Measurements from ENCODE around the gene PADI2. TPM values are rescaled to one million over a fixed set of nuclear protein-coding genes. Genes with fewer than 3 reads are reported as not detected.
"Not testable (repeated sequence)": the region's sequence is repeated elsewhere in the genome, so short reads cannot be mapped to it uniquely, and the experiment has no call there.

Gene PADI2
- total RNA-seq, 1 donor from 2014 or later = 0.41 TPM

DNA sequence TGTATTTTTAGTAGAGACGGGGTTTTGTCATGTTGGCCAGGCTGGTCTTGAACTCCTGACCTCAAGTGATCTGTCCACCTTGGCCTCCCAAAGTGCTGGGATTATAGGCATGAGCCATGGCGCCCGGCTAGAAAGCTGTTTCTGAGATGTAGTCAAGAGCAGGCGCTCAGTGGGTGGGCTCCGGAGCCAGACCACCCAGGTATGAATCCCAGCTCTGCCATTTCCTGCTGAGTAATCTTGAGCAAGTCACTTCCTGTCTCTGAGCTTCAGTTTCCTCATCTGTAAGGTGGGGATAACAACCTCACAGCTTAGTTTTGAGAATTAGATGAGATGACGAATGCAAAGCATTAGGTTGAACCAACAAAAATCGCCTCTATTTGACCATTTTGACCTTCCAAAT lies 56.5 kb downstream of the PADI2 start:
- FAIRE-seq; DNase-seq (ENCODE audit: low spot score in 2 of 2): not testable (repeated sequence)

GRCh38 chr1:17061892-17062291 lies 57.4 kb downstream of the PADI2 start:
- DNase-seq (ENCODE audit: low spot score in 2 of 2) (no peak), FAIRE-seq (no peak)

DNA sequence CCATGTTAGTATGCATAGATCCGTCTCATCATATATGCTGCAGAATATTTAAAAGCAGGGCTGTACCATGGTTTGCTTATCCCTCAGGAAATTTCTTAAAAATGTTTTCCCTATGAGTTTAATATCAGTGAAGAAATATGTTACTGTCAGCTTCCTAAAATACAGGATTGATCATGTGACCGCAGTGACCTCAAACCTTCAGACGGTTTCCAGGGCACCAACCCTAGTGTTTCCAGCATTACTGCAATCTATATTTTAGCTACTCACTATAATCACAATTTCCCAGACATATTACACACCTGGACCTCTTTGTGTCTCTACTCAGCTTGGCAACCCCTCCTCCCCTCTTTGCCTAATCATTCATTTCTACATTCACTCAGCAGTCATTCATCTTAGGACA lies 57.8 kb downstream of the PADI2 start:
- DNase-seq (ENCODE audit: low spot score in 2 of 2) (no peak), FAIRE-seq (no peak)

GRCh38 chr1:17060306-17060749 lies 58.9 kb downstream of the PADI2 start:
- no peak for DNase-seq (ENCODE audit: low spot score in 2 of 2)
- no peak for FAIRE-seq

DNA sequence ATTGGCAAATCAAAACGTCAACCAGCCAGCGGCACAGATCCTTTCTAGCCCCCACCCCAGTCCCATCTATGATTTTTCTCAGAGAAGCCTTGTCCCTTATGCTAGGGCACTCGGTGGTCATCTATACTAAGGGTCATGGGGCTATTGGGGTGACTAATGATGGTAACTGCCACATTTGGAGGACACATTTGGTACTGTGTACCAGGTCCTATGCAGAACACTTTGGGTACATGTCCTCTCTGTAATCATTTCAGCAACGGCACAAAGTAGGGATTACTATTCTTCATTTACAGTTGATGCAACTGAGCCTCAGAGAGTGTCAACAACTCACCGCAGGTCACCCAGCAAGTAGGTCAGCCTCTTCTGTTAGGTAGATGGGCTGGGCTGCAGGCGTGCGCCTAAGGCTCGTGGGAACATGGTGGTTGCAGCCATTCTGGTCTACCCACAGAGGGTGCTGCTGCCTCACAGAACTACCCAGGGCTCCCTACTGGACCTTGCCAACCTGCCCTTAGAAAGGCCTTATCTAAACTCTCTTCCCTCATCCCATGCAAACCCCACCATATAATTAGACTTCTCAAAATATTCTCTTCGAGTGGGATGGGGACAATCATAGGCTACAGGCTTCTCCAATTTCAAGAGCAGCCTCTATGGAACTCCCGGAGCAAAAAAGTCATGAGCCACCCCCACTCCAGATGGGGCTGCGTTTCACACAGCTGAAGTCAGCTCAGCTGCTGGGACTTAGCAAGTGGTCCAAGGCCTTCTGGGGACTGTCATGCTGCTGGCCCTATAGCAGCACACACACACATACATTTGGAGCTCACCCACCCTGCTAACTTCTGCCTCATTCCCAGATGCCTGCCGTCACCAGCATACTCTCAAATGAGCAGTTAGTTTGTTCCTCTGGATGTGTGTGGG lies 59.6 kb downstream of the PADI2 start:
- peak; percentile 32 to 70 for DNase-seq (ENCODE audit: low spot score in 2 of 2)

GRCh38 chr1:17056551-17056950 lies 62.7 kb downstream of the PADI2 start:
- no peak for FAIRE-seq
- no peak for DNase-seq (ENCODE audit: low spot score in 2 of 2)

More for the DNA sequence above, 59.6 kb downstream of the PADI2 start:
- FAIRE-seq = no peak

DNA sequence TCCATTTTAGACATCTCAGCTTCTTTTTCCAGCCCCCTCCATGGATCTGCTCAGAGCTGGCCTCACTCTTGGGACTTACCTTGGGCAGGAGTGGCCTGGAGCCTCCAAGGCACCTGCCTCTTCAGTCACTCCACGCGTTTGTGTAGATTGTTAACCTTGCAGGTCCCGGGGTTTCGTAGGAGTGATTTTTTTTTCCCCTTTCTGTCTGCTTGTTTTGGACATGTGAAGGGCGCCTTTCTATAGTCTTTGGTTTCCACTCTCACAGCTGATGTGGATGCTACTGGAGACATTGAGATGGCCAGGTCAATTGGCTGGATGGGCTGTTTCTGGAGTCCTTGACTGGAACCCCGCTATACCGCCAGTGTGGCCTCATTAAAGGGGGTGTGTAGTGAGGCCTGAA lies 63.5 kb downstream of the PADI2 start:
- no peak for FAIRE-seq
- no peak for DNase-seq (ENCODE audit: low spot score in 2 of 2)

DNA sequence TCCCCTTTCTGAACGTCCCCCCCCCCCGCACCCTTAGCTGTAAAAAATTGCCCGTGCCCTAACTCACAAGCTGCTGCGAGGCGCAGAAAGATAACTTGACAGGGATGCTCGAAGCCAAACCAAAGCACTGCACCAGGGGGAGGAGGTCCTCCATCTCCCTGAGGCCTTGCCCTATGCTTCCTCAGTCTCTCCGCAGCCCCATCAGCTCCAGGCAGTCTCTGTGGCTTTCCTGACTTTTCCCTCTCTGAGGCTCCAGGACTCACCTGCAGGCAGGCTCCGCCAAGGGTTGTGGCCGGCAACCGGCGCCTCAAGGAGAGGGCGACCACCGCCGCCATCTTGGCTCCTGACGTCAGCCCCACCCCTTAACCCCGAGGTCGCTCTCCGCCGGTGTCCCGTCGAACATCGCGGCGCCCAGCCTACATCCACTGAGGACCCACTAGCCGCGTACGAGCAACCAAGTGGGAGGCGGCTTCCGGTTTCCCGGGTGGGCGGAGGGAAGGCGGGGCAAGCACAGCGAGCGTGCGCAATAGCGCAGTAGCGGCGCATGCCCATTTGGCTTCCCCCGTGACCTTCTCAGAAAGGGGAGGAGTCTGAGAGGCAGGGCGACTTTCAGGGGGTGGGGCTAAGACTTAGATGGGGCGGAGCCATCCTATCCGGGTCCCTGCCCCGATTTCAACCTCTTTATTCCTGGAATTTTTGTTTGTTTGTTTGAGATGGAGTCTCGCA lies 65.4 kb downstream of the PADI2 start, which contains the start of gene SDHB:
Gene SDHB (minus strand): TSS at position 348 of the 726 bp plus-strand sequence. CDS start 13 bp downstream, at position 335.
- FAIRE-seq = peak; percentile 94
- DNase-seq (ENCODE audit: low spot score in 2 of 2) = peak; percentile 81 to 97

DNA sequence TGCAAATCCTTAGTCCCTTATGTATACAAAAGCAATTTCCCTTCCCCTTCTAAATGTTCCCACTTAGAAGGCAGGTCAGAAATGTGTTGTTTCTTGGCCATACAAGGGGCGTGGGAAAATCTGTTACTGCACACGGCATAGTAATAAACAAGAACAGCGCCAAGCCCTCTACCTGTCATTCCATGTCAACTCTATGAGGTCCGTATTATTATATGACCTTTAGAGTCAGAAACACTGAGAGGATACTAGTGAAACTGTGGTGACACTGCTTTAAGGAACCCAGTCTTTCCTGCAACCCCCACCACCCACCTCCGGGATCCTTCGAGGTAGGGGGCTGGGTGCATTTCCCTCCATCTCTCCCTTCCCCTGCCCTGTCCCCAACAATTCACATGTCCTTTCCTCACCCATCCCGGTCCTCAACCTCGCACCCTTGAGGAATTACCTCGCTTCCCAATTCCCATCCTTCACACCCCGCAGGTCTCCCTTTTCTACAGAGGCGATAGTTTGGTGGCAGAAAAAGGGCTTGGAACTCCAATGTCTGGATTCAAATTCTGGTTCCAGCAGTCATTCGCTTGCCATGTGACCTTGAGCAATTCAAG lies 66.1 kb downstream of the PADI2 start:
- DNase-seq (ENCODE audit: low spot score in 2 of 2) = no peak
- FAIRE-seq = no peak

- FAIRE-seq = no peak
- no peak for DNase-seq (ENCODE audit: low spot score in 2 of 2)
Measured at GRCh38 chr1:17052641-17053040, 66.6 kb downstream of the PADI2 start.

- FAIRE-seq = no peak
- no peak for DNase-seq (ENCODE audit: low spot score in 2 of 2)
Measured at GRCh38 chr1:17052038-17052437, 67.2 kb downstream of the PADI2 start.

DNA sequence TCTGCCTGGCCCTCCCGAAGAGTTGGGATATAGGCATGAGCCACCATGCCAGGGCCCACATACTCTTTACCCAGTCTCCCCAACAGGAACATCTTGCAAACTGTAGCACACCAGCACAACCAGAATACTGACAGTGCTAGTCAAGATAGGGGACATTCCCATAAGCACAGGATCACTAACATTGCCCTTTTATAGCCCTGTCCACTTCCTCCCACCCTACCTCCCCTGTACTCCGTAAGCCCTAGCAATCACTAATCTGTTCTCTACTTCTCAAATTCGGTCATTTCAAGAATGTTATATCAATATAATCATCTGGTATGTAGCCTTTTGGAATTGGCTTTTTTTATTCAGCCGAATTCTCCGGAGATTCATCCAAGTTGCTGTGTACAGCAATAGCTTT lies 71.3 kb downstream of the PADI2 start:
- FAIRE-seq (no peak), DNase-seq (ENCODE audit: low spot score in 2 of 2) (no peak)

DNA sequence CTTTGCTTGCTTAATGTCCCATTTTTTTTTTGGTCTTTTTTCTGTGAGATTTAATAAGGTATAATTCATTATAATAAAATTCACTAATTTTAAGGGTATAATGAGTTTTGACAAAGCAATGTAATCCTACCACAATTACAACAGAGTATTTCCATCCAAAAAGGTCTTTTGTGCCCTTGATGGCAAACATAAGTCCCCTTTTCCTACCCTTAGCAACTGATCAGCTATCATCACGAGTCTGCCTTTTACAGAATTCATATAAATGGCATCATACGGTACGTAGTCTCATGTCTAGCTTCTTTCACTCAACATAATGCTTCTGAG lies 73.0 kb downstream of the PADI2 start:
- FAIRE-seq = no peak

GRCh38 chr1:17045634-17046333 lies 73.5 kb downstream of the PADI2 start:
- FAIRE-seq (peak; percentile 93), DNase-seq (ENCODE audit: low spot score in 2 of 2) (peak in 1 of 2 donors; percentile 47)

More for the DNA sequence above, 73.0 kb downstream of the PADI2 start:
- DNase-seq (ENCODE audit: low spot score in 2 of 2) = no peak

- FAIRE-seq (no peak), DNase-seq (ENCODE audit: low spot score in 2 of 2) (no peak)
Measured at GRCh38 chr1:17045150-17045549, 74.1 kb downstream of the PADI2 start.

GRCh38 chr1:17043676-17044075 lies 75.6 kb downstream of the PADI2 start:
- DNase-seq (ENCODE audit: low spot score in 2 of 2) = no peak
- FAIRE-seq = no peak

DNA sequence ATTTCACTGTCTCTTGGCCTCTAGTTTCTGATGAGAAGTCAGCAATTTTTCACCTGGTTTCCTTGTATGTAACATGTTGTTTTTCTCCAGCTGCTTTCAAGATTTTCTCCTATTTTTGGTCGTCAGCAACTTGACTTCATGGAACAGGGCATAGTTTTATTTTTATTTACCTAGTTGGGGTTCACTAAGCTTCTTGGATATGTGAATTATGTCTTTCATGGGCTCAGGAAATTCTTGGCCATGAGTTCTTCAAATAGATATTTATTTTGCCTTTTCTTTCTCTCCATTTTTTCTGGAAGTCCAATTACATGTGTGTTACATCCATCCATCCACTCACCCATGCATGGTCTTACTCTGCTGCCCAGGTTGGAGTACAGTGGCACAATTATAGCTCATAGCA lies 79.1 kb downstream of the PADI2 start:
- DNase-seq (ENCODE audit: low spot score in 2 of 2) = no peak
- FAIRE-seq = no peak

- no peak for FAIRE-seq
- DNase-seq (ENCODE audit: low spot score in 2 of 2) = no peak
Measured at GRCh38 chr1:17039522-17039921, 79.7 kb downstream of the PADI2 start.

GRCh38 chr1:17033481-17033880 lies 85.8 kb downstream of the PADI2 start:
- no peak for DNase-seq (ENCODE audit: low spot score in 2 of 2)
- no peak for FAIRE-seq

GRCh38 chr1:17032741-17033140 lies 86.5 kb downstream of the PADI2 start:
- no peak for DNase-seq (ENCODE audit: low spot score in 2 of 2)
- FAIRE-seq = no peak
